HL-60 (cell line): Measurements from ENCODE around the gene UBE2QL1.

ENCODE experiments used
- DNase-seq, 2 experiments: peaks; one replicate each; pipeline ENCODE4 v3.0.0-alpha.2; 2010 to 2020; ENCODE audit warnings: low read depth in 1 of 2, low spot score in 1 of 2
- H3K27ac ChIP-seq: fragments of 250-450 bp; sonication (Bioruptor Pico); replicated peaks from 2 replicates; pipeline ENCODE4 v1.5.1; 2020; ENCODE audit warnings: mild to moderate bottlenecking, moderate library complexity
- H3K27me3 ChIP-seq: fragments of 250-450 bp; sonication (Bioruptor Pico); 2 replicates; pipeline ENCODE4 v1.5.1; 2021; ENCODE audit warnings: mild to moderate bottlenecking, moderate library complexity; ENCODE audit not compliant: insufficient read depth, poor library complexity, severe bottlenecking
- H3K4me3 ChIP-seq: replicated peaks from 2 replicates; pipeline ENCODE4 v1.5.1; 2011; ENCODE audit warnings: mild to moderate bottlenecking, control low read depth, low read length; ENCODE audit not compliant: insufficient read depth
- GABPA ChIP-seq: IDR thresholded peaks from 2 replicates; pipeline ENCODE4 v1.6.1; 2012; ENCODE audit warnings: low read depth
- POLR2AphosphoS5 ChIP-seq: IDR thresholded peaks from 2 replicates; pipeline ENCODE4 v1.6.1; 2012; ENCODE audit warnings: low read depth
- SPI1 ChIP-seq: IDR thresholded peaks from 2 replicates; pipeline ENCODE4 v1.6.1; 2012; ENCODE audit warnings: low read depth, mild to moderate bottlenecking, borderline replicate concordance
- TF ChIP-seq, protein P1 (sequence below): IDR thresholded peaks from 2 replicates; pipeline ENCODE4 v1.6.1; 2012; ENCODE audit warnings: low read depth; ENCODE audit not compliant: insufficient replicate concordance
- TF ChIP-seq, protein P2 (sequence below): IDR thresholded peaks from one replicate; pipeline ENCODE4 v1.5.1; 2011; ENCODE audit warnings: low read length, control low read depth, inconsistent platforms; ENCODE audit not compliant: insufficient read depth

UBE2QL1 gene

GRCh38 chr5:6525422-6525821 lies 76.8 kb downstream of the UBE2QL1 start:
- H3K27ac ChIP-seq, result no peak overlapping the region
- TF ChIP-seq, protein P1, sequence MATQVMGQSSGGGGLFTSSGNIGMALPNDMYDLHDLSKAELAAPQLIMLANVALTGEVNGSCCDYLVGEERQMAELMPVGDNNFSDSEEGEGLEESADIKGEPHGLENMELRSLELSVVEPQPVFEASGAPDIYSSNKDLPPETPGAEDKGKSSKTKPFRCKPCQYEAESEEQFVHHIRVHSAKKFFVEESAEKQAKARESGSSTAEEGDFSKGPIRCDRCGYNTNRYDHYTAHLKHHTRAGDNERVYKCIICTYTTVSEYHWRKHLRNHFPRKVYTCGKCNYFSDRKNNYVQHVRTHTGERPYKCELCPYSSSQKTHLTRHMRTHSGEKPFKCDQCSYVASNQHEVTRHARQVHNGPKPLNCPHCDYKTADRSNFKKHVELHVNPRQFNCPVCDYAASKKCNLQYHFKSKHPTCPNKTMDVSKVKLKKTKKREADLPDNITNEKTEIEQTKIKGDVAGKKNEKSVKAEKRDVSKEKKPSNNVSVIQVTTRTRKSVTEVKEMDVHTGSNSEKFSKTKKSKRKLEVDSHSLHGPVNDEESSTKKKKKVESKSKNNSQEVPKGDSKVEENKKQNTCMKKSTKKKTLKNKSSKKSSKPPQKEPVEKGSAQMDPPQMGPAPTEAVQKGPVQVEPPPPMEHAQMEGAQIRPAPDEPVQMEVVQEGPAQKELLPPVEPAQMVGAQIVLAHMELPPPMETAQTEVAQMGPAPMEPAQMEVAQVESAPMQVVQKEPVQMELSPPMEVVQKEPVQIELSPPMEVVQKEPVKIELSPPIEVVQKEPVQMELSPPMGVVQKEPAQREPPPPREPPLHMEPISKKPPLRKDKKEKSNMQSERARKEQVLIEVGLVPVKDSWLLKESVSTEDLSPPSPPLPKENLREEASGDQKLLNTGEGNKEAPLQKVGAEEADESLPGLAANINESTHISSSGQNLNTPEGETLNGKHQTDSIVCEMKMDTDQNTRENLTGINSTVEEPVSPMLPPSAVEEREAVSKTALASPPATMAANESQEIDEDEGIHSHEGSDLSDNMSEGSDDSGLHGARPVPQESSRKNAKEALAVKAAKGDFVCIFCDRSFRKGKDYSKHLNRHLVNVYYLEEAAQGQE, result no peak
- no peak for DNase-seq
- H3K4me3 ChIP-seq, result no peak overlapping the region
- no peaks in the 10 kb centered on the region for H3K27me3 ChIP-seq

GRCh38 chr5:6525910-6526309 lies 77.3 kb downstream of the UBE2QL1 start:
- TF ChIP-seq GABPA, result no peak
- TF ChIP-seq POLR2AphosphoS5, result no peak
- H3K27me3 ChIP-seq, result no peaks in the 10 kb centered on the region
- no peak overlapping the region for H3K4me3 ChIP-seq
- DNase-seq, result no peak
- no peak overlapping the region for H3K27ac ChIP-seq

DNA sequence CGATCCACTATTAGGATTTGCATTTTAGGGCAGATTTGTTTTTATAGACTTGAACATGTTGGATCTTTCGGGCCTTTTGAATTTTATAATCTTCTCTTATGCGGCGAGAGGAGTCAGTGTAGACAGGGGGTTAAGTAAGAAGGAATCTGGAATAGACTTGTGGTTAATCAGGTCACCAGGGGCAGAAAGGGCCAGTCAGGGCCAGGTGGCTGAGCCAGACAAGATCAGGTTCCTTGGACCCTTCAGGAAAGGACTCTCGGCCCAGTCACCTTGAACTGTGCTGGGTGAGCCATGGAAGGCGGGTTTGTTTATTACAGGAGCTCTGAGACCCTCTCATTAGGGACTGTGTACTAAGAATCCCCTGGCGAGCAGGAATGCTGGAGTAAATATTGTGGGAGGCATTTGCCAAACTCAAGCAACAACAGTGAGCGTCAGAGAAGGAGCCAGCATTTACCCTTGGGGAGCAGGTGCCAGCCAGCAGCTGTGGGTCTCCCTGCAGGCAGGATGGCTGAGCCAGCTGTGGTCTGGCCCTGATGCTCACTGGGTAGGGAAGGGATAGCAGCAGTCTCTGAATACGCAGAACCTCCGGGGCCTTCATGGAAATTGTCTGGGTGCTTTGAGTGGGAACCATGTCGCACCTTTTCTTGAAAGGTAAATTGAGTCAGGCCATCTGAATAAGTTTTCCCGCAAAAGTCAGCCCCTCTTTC lies 79.2 kb downstream of the UBE2QL1 start:
- no peak for TF ChIP-seq GABPA
- DNase-seq, result no peak
- Histone ChIP-seq H3K27me3 (no peaks in the 10 kb centered on the region), H3K4me3 (no peak overlapping the region), H3K27ac (no peak overlapping the region)

DNA sequence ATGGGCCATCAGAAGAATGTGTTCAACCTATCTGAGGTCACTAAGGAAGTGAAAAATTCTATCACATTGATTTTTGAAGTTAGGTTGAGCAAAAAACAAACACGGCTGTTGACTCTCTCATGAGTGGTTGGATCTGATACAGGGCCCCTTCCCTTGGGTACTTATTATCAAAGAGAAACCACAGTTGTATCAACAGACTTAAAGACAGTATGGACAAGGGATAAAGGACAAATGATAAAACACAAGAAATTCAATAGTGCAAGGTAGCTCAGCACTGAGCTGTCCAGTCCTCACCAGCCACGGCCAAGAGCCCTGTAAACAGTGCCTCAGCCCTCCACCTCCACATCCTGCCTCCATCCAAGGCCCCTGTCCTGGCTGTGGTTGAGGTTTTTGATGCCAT lies 86.9 kb downstream of the UBE2QL1 start:
- H3K27me3 ChIP-seq, result no peaks in the 10 kb centered on the region
- H3K27ac ChIP-seq, result no peak overlapping the region
- DNase-seq, result no peak
- TF ChIP-seq POLR2AphosphoS5, result no peak
- no peak for TF ChIP-seq GABPA
- TF ChIP-seq, protein P1, result no peak
- TF ChIP-seq, protein P2, sequence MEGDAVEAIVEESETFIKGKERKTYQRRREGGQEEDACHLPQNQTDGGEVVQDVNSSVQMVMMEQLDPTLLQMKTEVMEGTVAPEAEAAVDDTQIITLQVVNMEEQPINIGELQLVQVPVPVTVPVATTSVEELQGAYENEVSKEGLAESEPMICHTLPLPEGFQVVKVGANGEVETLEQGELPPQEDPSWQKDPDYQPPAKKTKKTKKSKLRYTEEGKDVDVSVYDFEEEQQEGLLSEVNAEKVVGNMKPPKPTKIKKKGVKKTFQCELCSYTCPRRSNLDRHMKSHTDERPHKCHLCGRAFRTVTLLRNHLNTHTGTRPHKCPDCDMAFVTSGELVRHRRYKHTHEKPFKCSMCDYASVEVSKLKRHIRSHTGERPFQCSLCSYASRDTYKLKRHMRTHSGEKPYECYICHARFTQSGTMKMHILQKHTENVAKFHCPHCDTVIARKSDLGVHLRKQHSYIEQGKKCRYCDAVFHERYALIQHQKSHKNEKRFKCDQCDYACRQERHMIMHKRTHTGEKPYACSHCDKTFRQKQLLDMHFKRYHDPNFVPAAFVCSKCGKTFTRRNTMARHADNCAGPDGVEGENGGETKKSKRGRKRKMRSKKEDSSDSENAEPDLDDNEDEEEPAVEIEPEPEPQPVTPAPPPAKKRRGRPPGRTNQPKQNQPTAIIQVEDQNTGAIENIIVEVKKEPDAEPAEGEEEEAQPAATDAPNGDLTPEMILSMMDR, result no peak
- H3K4me3 ChIP-seq, result no peak overlapping the region

DNA sequence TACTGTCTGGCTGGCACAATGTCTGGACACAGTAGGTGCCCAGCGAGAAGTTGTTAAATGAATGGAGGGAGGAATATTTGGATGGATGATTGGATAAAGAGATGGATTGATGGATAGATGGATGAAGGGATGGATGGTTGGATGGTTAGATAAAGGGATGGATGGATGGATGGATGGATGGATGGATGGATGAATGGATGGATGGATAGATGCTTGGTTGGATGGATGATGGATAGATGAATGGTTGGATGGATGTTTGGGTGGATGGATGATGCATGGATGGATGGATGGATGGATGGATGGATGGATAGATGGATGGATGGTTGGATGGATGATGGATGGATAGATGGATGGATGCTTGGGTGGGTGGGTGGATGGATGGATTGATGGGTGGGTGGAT lies 90.4 kb downstream of the UBE2QL1 start:
- Histone ChIP-seq H3K27me3 (no peaks in the 10 kb centered on the region), H3K27ac (no peak overlapping the region), H3K4me3 (no peak overlapping the region)
- no peak for DNase-seq
- TF ChIP-seq POLR2AphosphoS5 (no peak), SPI1 (no peak), GABPA (no peak)
- TF ChIP-seq, protein P1, result no peak
- TF ChIP-seq, protein P2, result no peak
